ENCODE measurements around the gene SYCN.
A peak's percentile ranks its signal among the peaks of the same experiment; 100 is the strongest.
"Not testable (repeated sequence)": the region's sequence is repeated elsewhere in the genome, so short reads cannot be mapped to it uniquely, and the experiment has no call there.

Gene SYCN

GRCh38 chr19:39203372-39204341 is at the start of gene SYCN:
Gene SYCN, minus strand, starts transcription at chr19:39204263. Its CDS starts 9 bp downstream, at chr19:39204254.
- no peak for DNase-seq

DNA sequence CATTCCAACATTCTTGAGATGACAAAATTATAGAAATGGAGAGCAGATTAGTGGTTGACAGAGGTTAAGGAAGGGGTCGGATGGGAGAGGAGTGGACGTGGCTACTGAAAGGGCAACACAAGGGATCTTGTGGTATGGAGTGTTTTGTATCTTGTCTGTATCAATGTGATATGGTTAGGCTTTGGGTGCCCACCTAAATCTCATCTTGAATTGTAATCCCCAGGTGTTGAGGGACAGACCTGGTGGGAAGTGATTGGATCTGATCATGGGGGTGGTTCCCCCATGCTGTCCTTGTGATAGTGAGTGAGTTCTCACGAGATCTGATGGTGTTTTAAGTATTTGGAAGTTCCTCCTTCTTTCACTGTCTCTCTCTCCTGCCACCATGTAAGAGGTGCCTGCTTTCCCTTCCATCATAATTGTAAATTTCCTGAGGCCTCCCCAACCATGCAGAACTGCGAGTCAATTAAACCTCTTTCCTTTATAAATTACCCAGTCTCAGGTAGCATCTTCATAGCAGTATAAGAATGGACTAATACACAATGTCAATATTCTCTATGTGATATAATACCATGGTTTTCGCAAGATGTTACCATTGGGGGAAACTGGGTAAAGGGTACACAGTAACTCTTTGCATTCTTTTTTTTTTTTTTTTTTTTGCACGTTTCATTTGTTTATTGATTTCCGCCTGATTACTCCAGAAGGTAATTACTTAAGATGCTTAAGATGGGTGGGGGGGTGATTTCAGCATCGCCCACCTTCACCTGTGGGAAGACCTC is 49.5 kb upstream of the SYCN start:
- no peak for DNase-seq

DNA sequence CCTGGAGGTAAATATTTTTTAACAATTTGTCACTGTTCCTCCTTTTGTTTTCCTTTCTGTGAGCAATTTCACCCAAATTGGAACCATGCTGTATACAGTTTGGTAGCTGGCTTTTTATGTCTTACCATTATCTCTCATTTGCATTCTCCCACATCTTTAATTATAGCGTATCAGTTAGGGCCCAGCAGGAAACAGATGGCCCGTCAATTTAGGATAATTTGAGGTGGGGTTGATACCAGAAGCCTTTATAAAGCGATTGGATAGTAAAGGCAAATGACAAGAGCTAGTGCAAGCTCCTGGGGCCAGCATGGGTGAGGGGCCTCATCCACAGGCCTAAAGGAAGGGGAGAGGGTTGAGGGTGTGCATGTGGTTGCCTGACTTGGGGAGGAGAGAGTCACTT is 48.4 kb upstream of the SYCN start:
- DNase-seq = no peak

DNA sequence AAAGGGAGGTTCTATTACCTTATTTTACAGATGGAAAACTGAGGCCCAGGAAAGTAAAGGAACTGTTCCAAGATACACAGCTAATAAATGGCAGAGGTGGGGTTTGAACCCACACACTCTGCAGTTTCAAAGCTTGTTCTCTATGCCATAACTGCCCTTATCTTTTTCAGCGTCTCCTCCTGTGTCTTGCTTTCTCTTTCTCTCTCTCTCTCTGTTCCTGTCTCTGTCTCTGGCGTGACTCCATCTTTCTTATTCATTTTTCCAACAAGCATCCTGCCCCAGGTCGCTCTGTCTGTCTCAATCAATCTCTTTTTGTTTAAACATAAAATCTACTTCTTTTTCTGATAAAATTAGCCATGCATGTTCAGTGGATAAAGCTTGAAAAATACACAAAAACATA is 47.8 kb upstream of the SYCN start:
- DNase-seq = no peak

GRCh38 chr19:39251081-39251480 is 47.0 kb upstream of the SYCN start:
- DNase-seq = no peak

DNA sequence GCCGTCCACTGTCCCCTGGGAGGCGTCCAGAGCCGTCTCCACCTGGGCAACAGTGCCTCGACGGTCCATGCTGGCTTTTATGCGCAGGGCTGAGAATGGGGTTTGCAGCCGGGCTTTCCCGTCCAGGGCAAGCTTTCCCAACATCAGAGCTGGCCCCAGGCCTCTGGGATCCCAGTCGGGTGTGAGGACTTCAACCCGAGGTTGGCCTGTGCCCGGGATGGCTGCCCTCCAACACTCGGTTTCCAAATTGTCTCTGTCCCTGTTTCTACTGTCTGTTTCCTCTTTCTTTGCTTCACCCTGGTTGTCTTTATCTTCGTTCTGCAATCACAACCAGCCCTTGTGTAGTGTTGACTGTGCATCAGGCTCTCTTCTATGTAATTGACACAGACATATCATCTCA is 44.7 kb upstream of the SYCN start, which contains the start of gene IFNL4:
Gene IFNL4, minus strand, starts transcription at position 51 of the 400 bp plus-strand sequence.
- no peak for DNase-seq

GRCh38 chr19:39247701-39248664 is 43.9 kb upstream of the SYCN start:
- DNase-seq = no peak

DNA sequence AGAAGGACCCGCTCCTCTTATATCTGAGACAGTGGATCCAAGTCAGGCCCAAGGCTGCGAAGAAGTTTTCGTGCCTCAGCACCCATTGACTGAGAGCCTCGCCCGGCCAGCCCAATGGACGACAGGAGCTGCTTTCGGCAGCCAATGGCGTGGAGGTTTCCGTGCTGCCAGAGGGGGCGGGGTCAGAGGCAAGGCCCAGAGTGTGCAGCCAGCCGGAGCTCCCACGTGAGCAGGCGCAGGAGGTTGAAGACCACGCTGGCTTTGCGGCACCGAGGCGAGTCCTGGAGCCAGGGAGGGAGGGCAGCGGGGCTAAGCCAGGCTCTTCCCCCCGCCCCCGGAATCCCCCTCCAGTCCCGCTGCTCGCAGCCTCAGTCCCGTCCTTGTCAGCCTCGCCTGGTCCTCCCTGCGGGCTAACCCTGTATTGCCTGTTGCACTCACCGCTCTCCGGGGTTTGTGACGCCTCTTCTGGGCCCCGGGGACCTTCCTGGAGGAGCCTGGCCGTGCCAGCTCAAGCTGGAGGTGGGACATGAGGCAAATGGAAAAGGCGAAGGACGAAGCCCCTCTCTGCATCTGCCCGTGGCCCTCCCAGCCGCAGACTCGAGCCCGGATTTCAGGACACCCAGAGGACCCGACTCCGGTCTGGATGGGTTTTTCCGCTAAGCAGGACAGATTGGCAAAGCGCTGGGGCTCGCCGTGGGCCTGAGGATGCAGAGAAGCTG is 43.0 kb upstream of the SYCN start:
- no peak for DNase-seq

- DNase-seq = not testable (repeated sequence)
Measured at GRCh38 chr19:39245166-39245565, 41.1 kb upstream of the SYCN start.

GRCh38 chr19:39244410-39245100 is 40.5 kb upstream of the SYCN start, which contains the start of gene IFNL3:
Gene IFNL3, minus strand, starts transcription at chr19:39245006. Its CDS starts 39 bp downstream, at chr19:39244967.
- DNase-seq = not testable (repeated sequence)

GRCh38 chr19:39243741-39244140 is 39.7 kb upstream of the SYCN start:
- not testable (repeated sequence) for DNase-seq

GRCh38 chr19:39240421-39240820 is 36.4 kb upstream of the SYCN start:
- DNase-seq = no peak

- DNase-seq = no peak
Measured at GRCh38 chr19:39238944-39239343, 34.9 kb upstream of the SYCN start.

GRCh38 chr19:39238209-39238608 is 34.1 kb upstream of the SYCN start:
- no peak for DNase-seq

- DNase-seq = peak; percentile 28
Measured at GRCh38 chr19:39237200-39238184, 33.4 kb upstream of the SYCN start.

GRCh38 chr19:39236527-39236926 is 32.5 kb upstream of the SYCN start:
- DNase-seq = peak; percentile 13

- DNase-seq = no peak
Measured at GRCh38 chr19:39232708-39233107, 28.6 kb upstream of the SYCN start.

- DNase-seq = no peak
Measured at GRCh38 chr19:39230096-39230764, 26.2 kb upstream of the SYCN start.

- DNase-seq = no peak
Measured at GRCh38 chr19:39224910-39225309, 20.8 kb upstream of the SYCN start.
